Measurements from ENCODE around the gene MPST.

Gene MPST

DNA sequence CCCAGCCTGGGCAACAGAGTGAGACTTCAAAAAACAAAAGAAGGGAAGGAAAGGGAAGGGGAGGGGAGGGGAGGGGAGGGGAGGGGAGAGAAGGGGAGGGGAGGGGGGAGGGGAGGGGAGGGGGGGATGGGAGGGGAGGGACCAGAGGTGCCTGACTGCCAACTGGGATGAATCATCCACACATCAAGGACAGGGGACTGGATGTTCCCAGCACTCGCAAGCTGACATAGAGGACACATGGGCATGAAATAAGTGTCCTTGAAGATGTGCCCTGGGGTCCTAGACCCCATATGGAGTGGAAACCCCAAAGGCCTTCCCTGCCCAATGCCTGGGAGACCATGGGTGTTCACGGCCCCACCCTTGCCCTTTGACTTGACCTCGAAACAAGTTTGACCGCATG, 20.1 kb upstream of the MPST start:
- no peak overlapping the region for H3K27ac ChIP-seq
- no peaks in the 10 kb centered on the region for H3K27me3 ChIP-seq (replicated peaks)
- in situ Hi-C loops (cut with HindIII; ENCODE audit: low pct_ligation_motif_present, low sequenced_read_pairs): no loop called here

GRCh38 chr22:37000676-37001534, 18.6 kb upstream of the MPST start:
- in situ Hi-C loops (cut with HindIII; ENCODE audit: low pct_ligation_motif_present, low sequenced_read_pairs): no loop called here

More for the DNA sequence above, 20.1 kb upstream of the MPST start:
- TF ChIP-seq CTCF (IDR thresholded peaks at IDR 0.05; ENCODE audit: low read depth, low read length, missing control alignments): no peak
- DNase-seq: no peak
- H3K36me3 ChIP-seq (replicated peaks): no peaks in the 10 kb centered on the region
- no peak overlapping the region for H3K4me3 ChIP-seq (ENCODE audit: low read depth, low read length)

DNA sequence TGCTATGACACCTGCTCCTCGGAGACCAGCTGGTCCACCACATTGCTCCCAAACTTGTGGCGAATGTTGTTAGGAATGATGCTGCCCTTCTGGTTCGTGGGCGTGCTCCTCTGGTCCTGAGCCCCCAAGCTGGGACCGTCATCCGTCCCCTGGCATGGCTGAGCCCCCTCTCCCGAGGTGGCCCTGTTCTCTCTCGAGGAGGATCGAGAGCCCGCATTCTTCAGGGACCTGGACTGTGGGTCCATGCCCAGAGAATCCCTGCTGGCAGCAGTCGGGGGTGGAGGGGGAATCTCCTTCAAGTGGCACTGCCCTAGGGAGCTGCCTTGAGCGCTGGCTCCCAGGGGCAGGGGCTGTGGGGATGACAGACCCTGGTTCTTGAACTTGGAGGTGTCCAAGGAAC, 17.7 kb upstream of the MPST start:
- no peak for DNase-seq
- Histone ChIP-seq H3K27me3 (replicated peaks) (peaks cover 3% of the 10 kb centered on the region), H3K27ac (no peak overlapping the region), H3K4me3 (ENCODE audit: low read depth, low read length) (no peak overlapping the region), H3K36me3 (replicated peaks) (no peaks in the 10 kb centered on the region)
- TF ChIP-seq CTCF (IDR thresholded peaks at IDR 0.05; ENCODE audit: low read depth, low read length, missing control alignments): no peak
- in situ Hi-C loops (cut with HindIII; ENCODE audit: low pct_ligation_motif_present, low sequenced_read_pairs): no loop called here

More at GRCh38 chr22:37000676-37001534, 18.6 kb upstream of the MPST start:
- Histone ChIP-seq H3K27me3 (replicated peaks) (no peaks in the 10 kb centered on the region), H3K4me3 (ENCODE audit: low read depth, low read length) (no peak overlapping the region), H3K36me3 (replicated peaks) (no peaks in the 10 kb centered on the region), H3K27ac (no peak overlapping the region)
- no peak for TF ChIP-seq CTCF (IDR thresholded peaks at IDR 0.05; ENCODE audit: low read depth, low read length, missing control alignments)
- DNase-seq: no peak

DNA sequence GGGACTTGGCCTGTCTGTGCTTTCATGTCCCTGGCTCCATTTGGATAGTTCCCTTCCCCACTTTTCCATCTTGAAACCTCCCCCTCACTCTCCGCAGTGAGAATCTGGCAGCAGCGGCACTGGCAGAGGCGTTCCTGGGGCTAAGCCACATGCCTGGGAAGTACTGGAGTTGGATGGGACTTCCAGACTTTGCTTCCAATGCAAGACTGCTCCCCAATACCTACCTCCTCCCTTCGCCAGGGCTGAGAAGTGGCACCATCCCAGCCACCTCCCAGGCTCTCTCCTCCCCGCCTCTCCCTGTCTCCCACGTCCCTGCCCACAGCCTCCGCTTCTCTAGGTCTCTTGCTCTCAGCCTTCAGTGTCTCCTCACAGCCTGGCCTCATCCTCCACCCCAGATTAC, 16.9 kb upstream of the MPST start:
- H3K36me3 ChIP-seq (replicated peaks): no peaks in the 10 kb centered on the region
- in situ Hi-C loops (cut with HindIII; ENCODE audit: low pct_ligation_motif_present, low sequenced_read_pairs): no loop called here
- H3K27ac ChIP-seq: no peak overlapping the region
- peaks cover 3% of the 10 kb centered on the region for H3K27me3 ChIP-seq (replicated peaks)
- no peak for TF ChIP-seq CTCF (IDR thresholded peaks at IDR 0.05; ENCODE audit: low read depth, low read length, missing control alignments)
- no peak overlapping the region for H3K4me3 ChIP-seq (ENCODE audit: low read depth, low read length)
- DNase-seq: no peak

GRCh38 chr22:37007651-37008050, 11.9 kb upstream of the MPST start:
- Histone ChIP-seq H3K36me3 (replicated peaks) (no peaks in the 10 kb centered on the region), H3K27ac (no peak overlapping the region), H3K27me3 (replicated peaks) (peaks cover 3% of the 10 kb centered on the region), H3K4me3 (ENCODE audit: low read depth, low read length) (no peak overlapping the region)
- no peak for TF ChIP-seq CTCF (IDR thresholded peaks at IDR 0.05; ENCODE audit: low read depth, low read length, missing control alignments)
- DNase-seq: no peak
- in situ Hi-C loops (cut with HindIII; ENCODE audit: low pct_ligation_motif_present, low sequenced_read_pairs): no loop called here
